NCI-H2227 (cell line): ENCODE results near the gene EMC7.
"Not testable (repeated sequence)": the region's sequence is repeated elsewhere in the genome, so short reads cannot be mapped to it uniquely, and the experiment has no call there.

Source experiments
- DNase-seq: peaks from one replicate; lab custom pipeline; 2025; ENCODE audit not compliant: unreplicated experiment; lab: John Stamatoyannopoulos, UW

EMC7 gene

GRCh38 chr15:34101366-34102174 is at the start of gene EMC7, which contains the start of gene PGBD4:
Gene EMC7 (minus strand): TSS chr15:34101862. CDS start chr15:34101839, 23 bp downstream.
Gene PGBD4 (plus strand): TSS chr15:34102083. CDS start chr15:34102532, 449 bp downstream.
- DNase-seq: peak; percentile 97

- no peak for DNase-seq
These were observed 45.9 kb upstream of the EMC7 start for GRCh38 chr15:34147371-34148140.

GRCh38 chr15:34133511-34133910 is 31.8 kb upstream of the EMC7 start:
- no peak for DNase-seq

DNA sequence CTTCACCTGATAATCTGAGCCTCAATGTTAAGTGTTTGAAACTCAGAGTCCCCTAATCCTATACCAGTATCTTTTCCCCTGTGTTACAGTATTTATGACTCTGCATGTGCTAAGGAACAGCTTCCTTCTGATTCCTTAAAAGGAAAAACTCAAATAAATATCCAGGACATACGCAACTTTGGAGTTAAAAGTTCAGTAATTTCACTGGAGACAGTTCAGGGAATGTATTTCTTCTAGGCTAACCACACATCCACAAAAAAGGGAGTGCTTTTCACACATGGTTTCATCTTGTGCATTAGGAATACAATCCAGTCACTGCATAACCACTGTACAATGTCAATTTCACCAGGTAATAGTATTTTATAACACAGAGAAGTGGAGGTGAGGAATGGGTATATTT is 31.2 kb upstream of the EMC7 start:
- DNase-seq: no peak

DNA sequence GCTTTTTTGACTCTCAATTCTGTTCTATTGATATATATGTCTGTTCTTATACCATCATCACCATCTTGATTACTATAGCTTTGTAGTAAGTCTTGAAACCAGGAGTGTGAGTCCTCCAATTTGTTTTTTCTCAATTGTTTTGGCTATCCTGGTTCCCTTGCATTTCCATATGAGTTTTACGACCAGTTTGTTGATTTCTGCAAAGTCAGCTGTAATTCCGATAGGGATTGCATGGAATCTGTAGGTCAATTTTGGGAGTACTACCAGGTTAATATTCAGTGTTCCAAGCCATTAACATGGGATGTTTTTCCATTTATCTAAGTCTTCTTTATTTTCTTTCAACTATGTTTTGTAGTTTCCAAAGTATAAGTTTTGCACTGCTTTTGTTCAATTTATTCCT is 27.2 kb upstream of the EMC7 start:
- DNase-seq: no peak

GRCh38 chr15:34126522-34126921 is 24.9 kb upstream of the EMC7 start:
- peak; percentile 17 for DNase-seq

- DNase-seq: no peak
These were observed 24.3 kb upstream of the EMC7 start for GRCh38 chr15:34125945-34126344.

DNA sequence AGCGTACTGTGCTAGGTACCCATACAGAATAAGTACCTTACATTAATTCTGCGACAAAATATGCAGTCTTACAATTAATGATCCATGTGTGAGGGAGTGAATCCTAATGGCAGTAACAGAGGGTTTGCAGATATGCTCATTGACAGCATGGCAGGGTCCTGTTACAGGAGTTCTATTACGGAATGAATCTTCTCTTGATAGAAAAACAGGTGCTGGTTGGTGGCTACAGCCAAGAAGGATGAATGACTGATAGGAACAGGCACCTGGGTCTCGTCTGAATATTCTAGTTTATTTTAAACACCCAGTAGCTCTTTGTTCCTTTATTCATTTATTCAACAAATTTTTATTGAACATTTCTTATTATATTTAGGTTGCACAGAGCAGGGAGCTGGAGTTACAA is 23.0 kb upstream of the EMC7 start:
- no peak for DNase-seq

DNA sequence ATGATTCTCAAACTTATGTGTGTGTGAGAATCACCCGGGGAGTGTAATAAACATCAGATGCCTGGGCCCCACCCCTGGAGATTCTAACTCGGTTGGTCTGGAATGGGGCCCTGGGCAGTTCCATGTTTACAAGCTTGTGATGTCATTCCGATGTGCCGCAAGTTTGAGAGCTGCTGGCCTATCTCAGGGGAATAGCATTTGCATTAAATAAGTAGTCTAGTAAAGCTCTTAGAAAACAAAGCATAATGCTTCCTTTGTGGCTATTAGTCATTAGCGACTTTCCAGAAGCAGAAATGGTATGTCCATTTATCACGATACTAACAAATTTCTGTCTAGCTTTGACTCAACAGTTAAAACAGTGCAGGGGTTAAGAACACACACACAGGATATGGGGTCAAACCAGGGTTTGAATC is 21.1 kb upstream of the EMC7 start:
- DNase-seq: no peak

- not testable (repeated sequence) for DNase-seq
These were observed 20.1 kb upstream of the EMC7 start for GRCh38 chr15:34121786-34122185.

- DNase-seq: not testable (repeated sequence)
These were observed 18.8 kb upstream of the EMC7 start for GRCh38 chr15:34120420-34120819.

- DNase-seq: peak; percentile 3
These were observed 17.6 kb upstream of the EMC7 start for GRCh38 chr15:34119291-34119690.

- no peak for DNase-seq
These were observed 15.0 kb upstream of the EMC7 start for GRCh38 chr15:34116620-34117019.

DNA sequence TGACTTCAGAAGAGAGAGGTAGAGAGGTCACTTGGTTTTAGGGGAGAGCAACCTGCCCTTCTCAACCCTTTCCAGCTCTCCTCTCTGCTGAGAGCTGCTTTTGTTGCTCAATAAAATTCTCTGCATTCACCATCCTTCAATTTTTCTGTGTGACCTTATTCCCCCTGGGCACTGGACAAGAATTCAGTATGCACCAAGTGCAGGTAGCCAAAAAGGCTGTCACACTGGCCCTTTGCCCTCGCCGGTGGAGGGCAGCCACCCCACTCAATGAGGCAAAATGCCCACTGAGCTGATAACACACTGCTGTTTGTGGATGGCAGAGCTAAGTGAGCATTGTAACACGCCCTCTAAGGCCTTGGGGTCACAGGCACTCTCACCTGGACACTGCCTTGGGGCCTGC is 13.1 kb upstream of the EMC7 start:
- no peak for DNase-seq

GRCh38 chr15:34114215-34114614 is 12.6 kb upstream of the EMC7 start:
- no peak for DNase-seq

DNA sequence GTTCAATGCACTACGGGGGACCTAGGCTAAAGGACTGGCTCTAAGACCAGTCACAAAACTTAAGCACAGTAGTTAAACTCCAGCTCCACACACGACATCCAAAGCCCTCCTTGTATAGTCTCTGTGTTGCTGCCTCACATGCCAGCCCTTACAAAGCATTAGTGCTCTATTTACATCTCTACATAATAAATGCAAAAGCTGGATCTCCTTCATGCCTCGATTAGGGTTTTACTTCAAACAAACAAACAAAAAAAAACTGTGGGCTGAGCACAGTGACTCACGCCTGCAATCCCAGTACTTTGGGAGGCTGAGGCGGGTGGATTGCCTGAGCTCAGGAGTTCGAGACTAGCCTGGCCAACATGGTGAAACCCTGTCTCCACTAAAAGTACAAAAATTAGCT is 9.8 kb upstream of the EMC7 start:
- DNase-seq: no peak

DNA sequence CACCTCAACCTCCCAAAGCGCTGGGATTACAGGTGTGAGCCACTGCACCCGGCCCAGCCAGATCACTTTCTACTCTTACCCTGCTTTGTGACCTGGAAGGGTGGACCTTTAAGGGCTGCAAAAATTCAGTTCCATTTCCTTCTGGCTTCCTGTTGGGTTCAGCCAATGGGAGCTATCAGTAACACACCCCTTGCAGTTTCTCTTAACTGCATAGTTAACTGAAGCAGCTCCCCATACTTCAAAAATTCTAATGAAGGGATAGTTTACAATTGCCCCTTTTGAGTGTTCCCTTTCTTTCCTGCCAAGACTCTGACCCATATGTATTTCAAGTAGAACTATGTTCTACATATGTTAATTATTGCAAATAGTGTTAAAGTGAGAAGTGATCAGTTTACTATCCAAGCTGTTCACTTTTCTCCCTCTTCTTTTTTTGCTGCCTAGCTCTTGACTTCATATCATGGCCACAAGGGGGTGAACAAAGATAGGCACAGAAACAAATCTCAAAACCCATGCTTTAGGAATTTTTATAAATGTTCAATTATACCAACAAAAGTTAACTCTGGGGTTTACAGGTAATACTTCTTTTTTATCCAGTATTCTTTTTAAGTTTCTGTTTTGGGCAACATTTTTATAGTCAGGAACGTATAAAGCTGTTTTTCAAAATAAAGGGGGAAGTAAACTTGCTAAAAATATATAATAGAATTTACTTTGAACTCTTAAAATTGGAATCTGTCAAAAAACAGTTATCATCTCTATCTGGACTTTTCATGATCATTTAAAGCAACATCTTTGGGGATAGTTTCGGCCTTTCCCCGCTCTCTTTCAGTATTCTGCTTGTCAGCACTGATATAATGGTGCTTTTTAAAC is 8.4 kb upstream of the EMC7 start:
- DNase-seq: peak; percentile 21

DNA sequence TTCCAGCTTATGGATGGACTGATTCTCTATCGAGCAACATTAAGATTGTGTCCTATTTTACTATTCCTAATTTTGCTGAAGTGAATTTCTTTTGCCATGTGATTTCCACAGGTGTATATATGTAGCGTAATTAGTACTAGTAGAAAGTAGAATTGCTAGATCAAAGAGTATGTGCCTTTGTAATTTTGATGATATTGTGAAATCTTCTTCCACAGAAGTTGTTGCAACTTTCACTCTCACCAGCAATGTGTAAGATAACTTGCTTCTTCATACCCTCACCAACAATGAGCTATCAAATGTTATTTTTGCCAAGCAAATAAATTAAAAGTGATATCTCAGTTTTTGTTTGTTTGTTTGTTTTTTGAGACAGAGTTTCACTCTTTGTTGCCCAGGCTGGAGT is 5.7 kb upstream of the EMC7 start:
- DNase-seq: no peak

- no peak for DNase-seq
These were observed 4.8 kb upstream of the EMC7 start for GRCh38 chr15:34106423-34106822.

- DNase-seq: no peak
These were observed 688 bp upstream of the EMC7 start for GRCh38 chr15:34102175-34102925.

DNA sequence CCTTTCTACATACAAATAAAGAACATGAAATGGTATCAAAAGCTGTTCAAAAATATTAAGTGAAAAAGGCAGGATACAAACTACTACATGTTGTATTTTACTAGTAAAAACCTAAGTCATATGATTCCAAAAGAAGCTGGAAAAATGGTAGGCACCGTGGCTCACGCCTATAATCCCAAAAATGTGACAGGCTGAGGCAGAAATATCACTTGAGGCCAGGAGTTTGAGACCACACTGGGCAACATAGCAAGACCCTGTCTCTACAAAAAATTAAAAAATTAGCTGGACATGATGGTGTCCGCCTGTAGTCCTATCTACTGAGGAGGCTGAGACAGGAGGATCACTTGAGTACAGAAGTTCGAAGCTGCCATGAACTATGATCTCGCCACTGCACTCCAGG is 1.7 kb downstream of the EMC7 start:
- DNase-seq: no peak
